HL-60 (cell line): ENCODE results near the gene TRA2A.

ENCODE experiments used
- CTCF ChIP-seq: IDR thresholded peaks from one replicate; pipeline ENCODE4 v1.5.1; 2011; ENCODE audit warnings: low read length, control low read depth, inconsistent platforms; ENCODE audit not compliant: insufficient read depth
- POLR2AphosphoS5 ChIP-seq: IDR thresholded peaks from 2 replicates; pipeline ENCODE4 v1.6.1; 2012; ENCODE audit warnings: low read depth

- no peak for TF ChIP-seq POLR2AphosphoS5
- TF ChIP-seq CTCF = no peak
Measured at GRCh38 chr7:23542752-23543151, 11.0 kb upstream of the TRA2A start.
